Fibroblast of lung (primary cell): Measurements from ENCODE around the gene CFAP68. TPM values are rescaled to one million over a fixed set of nuclear protein-coding genes. Genes with fewer than 3 reads are reported as not detected.

Experiments used
- DNase-seq, 2 donors: peaks; one replicate each; pipeline versions ENCODE4 v3.0.0 to v3.0.0-alpha.2; 2010; ENCODE audit warnings: low read depth in 2 of 2
- H2AFZ ChIP-seq: 2 replicates; pipeline ENCODE4 v1.5.1; 2012; ENCODE audit warnings: low read length, control low read depth, inconsistent platforms
- H3K27ac ChIP-seq: 2 replicates; pipeline ENCODE4 v1.5.1; 2011; ENCODE audit warnings: low read length, control low read depth; ENCODE audit not compliant: insufficient read depth
- H3K27me3 ChIP-seq: 2 replicates; pipeline ENCODE4 v1.5.1; 2011; ENCODE audit warnings: mild to moderate bottlenecking, low read length; ENCODE audit not compliant: control insufficient read depth, insufficient read depth
- H3K36me3 ChIP-seq: 2 replicates; pipeline ENCODE4 v1.5.1; 2011; ENCODE audit warnings: low read length; ENCODE audit not compliant: control insufficient read depth, insufficient read depth
- H3K4me1 ChIP-seq: 2 replicates; pipeline ENCODE4 v1.5.1; 2011; ENCODE audit warnings: low read length; ENCODE audit not compliant: control insufficient read depth, insufficient read depth; ENCODE audit errors: extremely low read depth
- H3K4me2 ChIP-seq: 2 replicates; pipeline ENCODE4 v1.5.1; 2011; ENCODE audit warnings: low read length, control low read depth; ENCODE audit not compliant: insufficient read depth; ENCODE audit errors: extremely low read depth
- H3K4me3 ChIP-seq, 4 experiments: fragments of 200-600 bp in 1 of 4; sonication (generic) in 1 of 4; replicated peaks in 1 of 4; 2 replicates each; pipeline ENCODE4 v1.5.1; 2011 to 2016; ENCODE audit warnings: low read length in 4 of 4, low read depth in 3 of 4, mild to moderate bottlenecking in 3 of 4, control low read depth in 2 of 4, inconsistent platforms in 1 of 4, mixed read lengths in 1 of 4; ENCODE audit not compliant: insufficient read depth in 1 of 4; ENCODE audit errors: control extremely low read depth in 1 of 4
- H3K79me2 ChIP-seq: 2 replicates; pipeline ENCODE4 v1.5.1; 2012; ENCODE audit warnings: mild to moderate bottlenecking, low read length, inconsistent platforms; ENCODE audit not compliant: control insufficient read depth, insufficient read depth
- H3K9ac ChIP-seq: 2 replicates; pipeline ENCODE4 v1.5.1; 2011; ENCODE audit warnings: mild to moderate bottlenecking, low read length, control low read depth; ENCODE audit not compliant: insufficient read depth
- H3K9me3 ChIP-seq: 2 replicates; pipeline ENCODE4 v1.5.1; 2012; ENCODE audit warnings: low read depth, low read length; ENCODE audit not compliant: control insufficient read depth, insufficient read depth
- H4K20me1 ChIP-seq: 2 replicates; pipeline ENCODE4 v1.5.1; 2011; ENCODE audit warnings: low read length; ENCODE audit not compliant: control insufficient read depth, insufficient read depth; ENCODE audit errors: extremely low read depth
- EZH2 ChIP-seq: IDR thresholded peaks from 2 replicates; pipeline ENCODE4 v1.5.1; 2012; ENCODE audit warnings: low read length, control low read depth, mild to moderate bottlenecking; ENCODE audit errors: missing control alignments
- polyA plus RNA-seq, 2 donors: library from polyadenylated mRNA; depleted of rRNA in 1 of 2; stranded (reverse) in 1 of 2; unstranded in 1 of 2; fragments of >200 nt; gene quantifications; 2 replicates each; pipeline ENCODE4 v1.2.1, GENCODE V29; 2011 to 2012; ENCODE audit warnings: missing spikeins in 1 of 2
- total RNA-seq: library from RNA; depleted of rRNA; stranded (reverse); fragments of >200 nt; gene quantifications from 2 replicates; pipeline ENCODE4 v1.2.1, GENCODE V29; 2014
- TF ChIP-seq, protein P1 (sequence below), 2 donors: IDR thresholded peaks in 1 of 2; conservative IDR thresholded peaks in 1 of 2; 1 replicate in 1 of 2; 2 replicates in 1 of 2; pipeline ENCODE4 v1.5.1; 2011 to 2012; ENCODE audit warnings: low read length in 2 of 2, control low read depth in 1 of 2, inconsistent platforms in 1 of 2, low read depth in 1 of 2, mild to moderate bottlenecking in 1 of 2

Gene CFAP68
- total and polyA plus RNA-seq, 2 donors (not counting 1 experiment from before 2014, with no cell fraction given): 19.3 to 21.1 TPM

GRCh38 chr11:111886844-111887243 is 7.5 kb downstream of the CFAP68 start:
- Histone ChIP-seq H3K4me3 (no peak overlapping the region), H3K36me3 (no peaks in the 10 kb centered on the region), H4K20me1 (no peaks in the 10 kb centered on the region), H3K27ac (no peak overlapping the region), H3K4me1 (no peaks in the 10 kb centered on the region), H3K9ac (no peak overlapping the region), H3K27me3 (no peaks in the 10 kb centered on the region), H3K79me2 (no peaks in the 10 kb centered on the region), H3K9me3 (no peaks in the 10 kb centered on the region), H2AFZ (no peak overlapping the region), H3K4me2 (no peak overlapping the region)
- TF ChIP-seq, protein P1, sequence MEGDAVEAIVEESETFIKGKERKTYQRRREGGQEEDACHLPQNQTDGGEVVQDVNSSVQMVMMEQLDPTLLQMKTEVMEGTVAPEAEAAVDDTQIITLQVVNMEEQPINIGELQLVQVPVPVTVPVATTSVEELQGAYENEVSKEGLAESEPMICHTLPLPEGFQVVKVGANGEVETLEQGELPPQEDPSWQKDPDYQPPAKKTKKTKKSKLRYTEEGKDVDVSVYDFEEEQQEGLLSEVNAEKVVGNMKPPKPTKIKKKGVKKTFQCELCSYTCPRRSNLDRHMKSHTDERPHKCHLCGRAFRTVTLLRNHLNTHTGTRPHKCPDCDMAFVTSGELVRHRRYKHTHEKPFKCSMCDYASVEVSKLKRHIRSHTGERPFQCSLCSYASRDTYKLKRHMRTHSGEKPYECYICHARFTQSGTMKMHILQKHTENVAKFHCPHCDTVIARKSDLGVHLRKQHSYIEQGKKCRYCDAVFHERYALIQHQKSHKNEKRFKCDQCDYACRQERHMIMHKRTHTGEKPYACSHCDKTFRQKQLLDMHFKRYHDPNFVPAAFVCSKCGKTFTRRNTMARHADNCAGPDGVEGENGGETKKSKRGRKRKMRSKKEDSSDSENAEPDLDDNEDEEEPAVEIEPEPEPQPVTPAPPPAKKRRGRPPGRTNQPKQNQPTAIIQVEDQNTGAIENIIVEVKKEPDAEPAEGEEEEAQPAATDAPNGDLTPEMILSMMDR (conservative IDR thresholded peaks at IDR 0.05 in 1 of 2, IDR thresholded peaks at IDR 0.05 in 1 of 2; ENCODE audit: low read depth in 1 of 2, low read length in 2 of 2): no peak
- no peak for TF ChIP-seq EZH2
- DNase-seq: peak in 1 of 2 donors; percentile 1

DNA sequence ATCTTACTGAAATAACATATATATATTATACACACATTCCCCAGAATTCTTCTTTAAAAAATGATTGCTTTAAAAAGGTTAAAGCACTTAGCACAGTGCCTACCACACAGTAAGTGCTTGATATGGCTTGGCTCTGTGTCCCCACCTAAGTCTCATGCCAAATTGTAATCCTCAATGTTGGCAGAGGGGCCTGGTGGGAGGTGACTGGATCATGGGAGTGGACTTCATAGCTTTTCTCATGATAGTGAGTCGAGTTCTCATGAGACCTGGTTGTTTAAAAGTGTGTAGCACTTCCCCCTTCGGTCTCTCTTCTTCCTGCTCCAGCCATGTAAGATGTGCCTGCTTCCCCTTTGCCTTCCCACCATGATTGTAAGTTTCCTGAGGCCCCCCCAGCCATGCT is 26.1 kb downstream of the CFAP68 start:
- Histone ChIP-seq H3K36me3 (no peaks in the 10 kb centered on the region), H3K79me2 (no peaks in the 10 kb centered on the region), H3K4me2 (no peak overlapping the region), H3K4me3 (no peak overlapping the region), H3K9me3 (no peaks in the 10 kb centered on the region), H2AFZ (no peak overlapping the region), H4K20me1 (no peaks in the 10 kb centered on the region), H3K27ac (no peak overlapping the region), H3K27me3 (no peaks in the 10 kb centered on the region), H3K4me1 (no peaks in the 10 kb centered on the region), H3K9ac (no peak overlapping the region)
- TF ChIP-seq, protein P1 (conservative IDR thresholded peaks at IDR 0.05 in 1 of 2, IDR thresholded peaks at IDR 0.05 in 1 of 2; ENCODE audit: low read depth in 1 of 2, low read length in 2 of 2): no peak
- TF ChIP-seq EZH2: no peak
- DNase-seq: no peak

DNA sequence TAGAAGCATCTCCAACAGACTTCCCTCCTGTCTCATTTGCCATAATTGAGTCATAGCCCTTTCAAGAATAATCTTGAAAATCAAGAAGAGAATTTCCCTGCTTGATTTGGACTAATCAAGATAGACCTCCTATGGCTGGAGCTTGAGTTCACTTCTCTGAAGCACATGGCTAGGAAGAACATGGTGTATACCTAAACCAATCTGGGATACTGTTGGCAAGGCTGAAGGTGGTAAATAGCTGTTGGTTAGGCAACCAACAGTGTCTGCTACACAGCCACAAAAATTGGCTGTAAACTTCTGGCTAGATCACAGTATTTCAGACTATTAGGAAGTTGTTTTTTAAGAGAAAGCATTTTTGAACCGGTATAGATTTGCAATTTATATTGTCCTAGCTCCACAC is 27.3 kb downstream of the CFAP68 start:
- Histone ChIP-seq H3K4me2 (no peak overlapping the region), H3K4me3 (no peak overlapping the region), H3K27me3 (no peaks in the 10 kb centered on the region), H3K9me3 (no peaks in the 10 kb centered on the region), H3K79me2 (no peaks in the 10 kb centered on the region), H3K4me1 (peaks cover 2% of the 10 kb centered on the region), H4K20me1 (no peaks in the 10 kb centered on the region), H3K36me3 (no peaks in the 10 kb centered on the region), H2AFZ (no peak overlapping the region), H3K27ac (no peak overlapping the region), H3K9ac (no peak overlapping the region)
- no peak for DNase-seq
- TF ChIP-seq, protein P1 (conservative IDR thresholded peaks at IDR 0.05 in 1 of 2, IDR thresholded peaks at IDR 0.05 in 1 of 2; ENCODE audit: low read depth in 1 of 2, low read length in 2 of 2): no peak
- no peak for TF ChIP-seq EZH2
